Endothelial cell of hepatic sinusoid (primary cell): ENCODE results near the gene SETBP1.

Experiments used
- in situ Hi-C: cut with HindIII; loops from 2 replicates; pipeline ENCODE4 v1.10.0; 2017; ENCODE audit warnings: low sequenced_read_pairs

Gene SETBP1

GRCh38 chr18:45086777-45087176 lies 406.1 kb downstream of the SETBP1 start:
- in situ Hi-C loops = no loop called here

- in situ Hi-C loops = no loop called here
Measured at GRCh38 chr18:45090526-45091140, 409.9 kb downstream of the SETBP1 start.

GRCh38 chr18:45100321-45101105 lies 419.8 kb downstream of the SETBP1 start:
- in situ Hi-C loops = no loop called here

- in situ Hi-C loops = no loop called here
Measured at GRCh38 chr18:45102126-45102525, 421.4 kb downstream of the SETBP1 start.

- in situ Hi-C loops = no loop called here
Measured at GRCh38 chr18:45102863-45103262, 422.2 kb downstream of the SETBP1 start.

- in situ Hi-C loops = no loop called here
Measured at GRCh38 chr18:45103319-45104048, 422.8 kb downstream of the SETBP1 start.

GRCh38 chr18:45104049-45104395 lies 423.3 kb downstream of the SETBP1 start:
- in situ Hi-C loops = no loop called here

GRCh38 chr18:45106331-45106774 lies 425.7 kb downstream of the SETBP1 start:
- in situ Hi-C loops = no loop called here

GRCh38 chr18:45107425-45107824 lies 426.7 kb downstream of the SETBP1 start:
- in situ Hi-C loops = no loop called here

GRCh38 chr18:45108754-45109153 lies 428.1 kb downstream of the SETBP1 start:
- in situ Hi-C loops = no loop called here

- in situ Hi-C loops = no loop called here
Measured at GRCh38 chr18:45109271-45109670, 428.6 kb downstream of the SETBP1 start.

- in situ Hi-C loops = no loop called here
Measured at GRCh38 chr18:45109706-45110105, 429.0 kb downstream of the SETBP1 start.

GRCh38 chr18:45110577-45111501 lies 430.2 kb downstream of the SETBP1 start:
- in situ Hi-C loops = no loop called here

GRCh38 chr18:45111502-45111848 lies 430.8 kb downstream of the SETBP1 start:
- in situ Hi-C loops = no loop called here

GRCh38 chr18:45112682-45113081 lies 432.0 kb downstream of the SETBP1 start:
- in situ Hi-C loops = no loop called here

GRCh38 chr18:45116116-45116515 lies 435.4 kb downstream of the SETBP1 start:
- in situ Hi-C loops = no loop called here
